ENCODE results near the gene HDGFL3.

DNA sequence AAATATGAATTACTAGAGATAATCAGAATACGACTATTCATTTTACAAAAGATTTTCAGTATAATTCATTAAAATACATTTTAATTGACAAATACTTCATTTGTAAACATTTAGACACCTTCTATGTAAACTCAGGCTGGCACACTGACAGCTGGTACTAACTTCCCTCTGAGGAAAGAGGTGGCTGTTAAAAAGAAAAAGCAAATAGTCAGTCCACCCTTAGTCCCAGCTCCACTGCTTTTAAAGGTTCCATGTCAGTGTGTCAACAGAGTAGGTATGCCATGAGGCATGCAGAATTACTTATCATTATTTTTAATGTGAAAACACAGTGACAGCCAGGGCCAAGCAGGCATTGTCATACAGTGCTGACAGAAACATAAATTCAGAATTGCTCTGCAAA lies 84.1 kb downstream of the HDGFL3 start:
- TF ChIP-seq CTCF (IDR thresholded peaks at IDR 0.05), result no peak
- TF ChIP-seq POLR2A (IDR thresholded peaks at IDR 0.05), result no peak

All from sigmoid colon (tissue), 3 donors.